EL (cell line): Measurements from ENCODE around the gene SPATA31E1.
"Not testable (repeated sequence)": the region's sequence is repeated elsewhere in the genome, so short reads cannot be mapped to it uniquely, and the experiment has no call there.

Experiments
- DNase-seq: peaks from one replicate; pipeline ENCODE4 v3.0.0-alpha.2; 2016

The SPATA31E1 gene

DNA sequence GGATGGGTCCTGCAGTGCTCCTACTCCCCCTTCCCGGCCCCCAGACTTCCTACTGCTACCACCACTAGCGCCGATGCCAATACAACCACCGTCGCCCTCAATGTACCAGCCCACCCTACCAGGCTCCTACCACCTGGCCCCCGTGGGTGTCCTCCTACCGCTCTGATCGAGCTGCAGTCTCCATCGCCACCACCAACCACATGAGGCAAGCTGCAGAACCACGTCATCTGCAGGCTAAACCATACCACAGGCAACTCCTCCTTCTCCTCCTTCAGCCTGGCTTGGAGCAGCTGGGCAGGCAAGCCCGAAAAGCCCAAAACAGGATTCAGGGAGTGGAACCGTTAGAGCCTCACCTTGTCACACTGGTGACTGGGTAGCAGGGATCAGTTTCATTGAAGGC, 54.7 kb downstream of the SPATA31E1 start:
- DNase-seq = not testable (repeated sequence)

DNA sequence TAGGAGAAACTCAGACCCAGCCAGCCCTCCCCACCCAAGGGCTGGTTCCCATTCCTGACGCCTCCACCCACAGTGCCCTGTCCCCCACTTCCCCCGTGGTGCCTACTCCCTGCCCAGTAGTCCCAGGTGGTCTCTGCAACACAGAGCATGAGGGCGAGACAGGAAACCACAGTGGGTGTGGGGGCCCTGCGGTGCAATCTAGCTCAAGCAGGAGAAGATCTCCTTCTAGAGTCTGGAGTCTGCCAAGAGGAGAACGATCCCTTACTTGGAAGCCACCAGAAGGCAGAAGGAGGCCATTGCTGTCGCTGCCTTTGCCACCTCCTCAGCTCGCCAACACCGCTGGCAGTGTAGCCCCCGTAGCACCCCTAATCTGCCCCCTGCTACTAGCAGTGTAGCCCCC, 55.2 kb downstream of the SPATA31E1 start:
- DNase-seq = not testable (repeated sequence)

DNA sequence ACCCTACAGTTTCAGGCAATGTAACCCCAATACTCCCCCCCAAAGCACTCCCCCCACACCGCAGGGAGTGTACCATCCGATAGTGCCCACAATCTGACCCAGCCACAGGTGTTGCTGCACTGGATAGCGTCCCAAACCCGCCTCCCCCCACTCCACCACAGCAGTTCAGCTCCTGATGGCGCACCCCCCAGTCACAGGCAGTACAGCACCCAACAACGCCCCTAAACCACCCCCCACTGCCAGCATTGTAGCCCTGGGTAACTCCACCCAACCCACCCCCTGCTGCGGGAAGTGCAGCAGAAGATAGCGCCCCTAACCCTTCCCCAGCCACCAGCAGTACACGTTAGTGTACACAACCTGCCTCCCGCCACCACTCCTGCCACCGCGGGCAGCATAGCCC, 55.7 kb downstream of the SPATA31E1 start:
- not testable (repeated sequence) for DNase-seq
